Vagina (tissue), 2 donors: ENCODE measurements around the gene RWDD2A.

Experiments used
- CTCF ChIP-seq, 3 experiments: fragments of 450-650 bp in 2 of 3; fragments of 200-600 bp in 1 of 3; sonication (generic) in 1 of 3; IDR thresholded peaks; one replicate each; pipeline ENCODE4 v1.5.1; 2017 to 2019; ENCODE audit warnings: antibody characterized with exemption in 3 of 3, mild to moderate bottlenecking in 2 of 3, moderate library complexity in 2 of 3
- POLR2A ChIP-seq, 2 donors: fragments of 450-650 bp; IDR thresholded peaks; one replicate each; pipeline ENCODE4 v1.6.1; 2017; ENCODE audit warnings: antibody characterized with exemption in 2 of 2, mild to moderate bottlenecking in 2 of 2, moderate library complexity in 2 of 2
- POLR2AphosphoS5 ChIP-seq, 2 donors: sonication (generic); formaldehyde crosslinking; IDR thresholded peaks; one replicate each; pipeline ENCODE4 v1.9.0; 2017; ENCODE audit warnings: antibody characterized with exemption in 2 of 2, mild to moderate bottlenecking in 2 of 2, low read depth in 1 of 2; ENCODE audit not compliant: insufficient read depth in 1 of 2

DNA sequence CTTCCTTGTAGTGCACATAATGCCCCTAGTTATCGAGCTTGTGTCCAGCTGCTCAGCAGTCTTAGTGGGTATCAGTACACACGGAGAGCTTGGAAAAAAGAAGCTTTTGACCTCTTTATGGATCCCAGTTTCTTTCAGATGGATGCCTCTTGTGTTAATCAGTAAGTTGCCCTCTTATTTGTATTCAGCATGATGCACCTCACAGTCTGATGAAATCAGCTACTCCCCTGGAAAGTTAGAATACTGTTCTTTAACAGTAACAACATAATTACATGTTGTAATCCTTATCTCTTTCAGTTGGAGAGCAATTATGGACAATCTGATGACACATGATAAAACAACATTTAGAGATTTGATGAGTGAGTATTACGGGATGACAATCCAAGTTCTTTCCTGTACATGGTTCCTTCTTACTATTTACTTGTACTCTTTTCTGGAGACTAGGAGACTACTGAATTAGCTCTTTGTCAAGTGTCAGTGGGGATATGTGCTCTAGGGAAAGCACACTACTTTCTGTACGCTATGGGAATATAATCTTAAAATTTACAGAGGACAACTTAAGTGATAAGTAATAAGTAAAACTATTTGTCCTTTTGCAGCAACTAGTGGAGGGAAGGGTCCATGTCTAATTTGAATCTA is 39.2 kb upstream of the RWDD2A start:
- TF ChIP-seq CTCF (IDR thresholded peaks at IDR 0.05) (no peak), POLR2A (IDR thresholded peaks at IDR 0.05) (no peak), POLR2AphosphoS5 (IDR thresholded peaks at IDR 0.05; ENCODE audit: insufficient read depth in 1 of 2, low read depth in 1 of 2) (no peak)
